Fibroblast of mammary gland (primary cell): ENCODE results near the gene TSPAN15.
A peak's percentile ranks its signal among the peaks of the same experiment; 100 is the strongest.
"Not testable (repeated sequence)": the region's sequence is repeated elsewhere in the genome, so short reads cannot be mapped to it uniquely, and the experiment has no call there.

Source experiments
- DNase-seq: peaks from one replicate; pipeline ENCODE4 v3.0.0-alpha.2; 2010; ENCODE audit warnings: low read depth
- H3K4me3 ChIP-seq: 2 replicates; pipeline ENCODE4 v1.5.1; 2011; ENCODE audit warnings: low read depth, mild to moderate bottlenecking, low read length, moderate library complexity; ENCODE audit not compliant: control insufficient read depth
- CTCF ChIP-seq: conservative IDR thresholded peaks from 2 replicates; pipeline ENCODE4 v1.5.1; 2011; ENCODE audit warnings: low read depth, low read length, inconsistent platforms; ENCODE audit not compliant: control insufficient read depth, insufficient read depth

TSPAN15 gene

DNA sequence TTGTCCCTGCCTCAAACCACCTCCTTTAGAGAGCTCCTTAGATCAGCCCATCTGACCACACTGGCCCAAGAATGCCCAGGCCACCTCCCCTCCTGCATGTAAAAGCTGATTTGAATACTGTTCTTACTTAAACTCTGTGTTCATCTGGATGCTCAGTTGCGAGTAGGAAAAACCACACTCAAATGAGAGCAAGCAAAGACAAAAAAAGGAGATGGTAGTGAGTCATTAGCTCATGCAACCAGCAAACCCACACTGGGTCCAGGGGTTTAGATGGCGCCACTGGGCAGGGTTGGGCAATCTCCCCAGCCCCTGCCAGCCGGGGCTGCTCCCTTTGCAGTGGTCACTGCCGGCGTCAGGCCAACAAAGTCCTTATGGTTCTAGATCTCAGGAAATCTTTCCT, 32.7 kb downstream of the TSPAN15 start:
- TF ChIP-seq CTCF, result no peak
- H3K4me3 ChIP-seq, result no peak overlapping the region
- peak; percentile 24 for DNase-seq

GRCh38 chr10:69484736-69485135, 33.5 kb downstream of the TSPAN15 start:
- no peak for DNase-seq
- H3K4me3 ChIP-seq, result no peak overlapping the region
- no peak for TF ChIP-seq CTCF

GRCh38 chr10:69486922-69487730, 35.9 kb downstream of the TSPAN15 start:
- no peak for TF ChIP-seq CTCF
- H3K4me3 ChIP-seq, result no peak overlapping the region
- no peak for DNase-seq

- H3K4me3 ChIP-seq, DNase-seq: not testable (repeated sequence)
These were observed 37.0 kb downstream of the TSPAN15 start for GRCh38 chr10:69488149-69488844.

- not testable (repeated sequence) for H3K4me3 ChIP-seq, DNase-seq
These were observed 37.6 kb downstream of the TSPAN15 start for GRCh38 chr10:69488856-69489255.

DNA sequence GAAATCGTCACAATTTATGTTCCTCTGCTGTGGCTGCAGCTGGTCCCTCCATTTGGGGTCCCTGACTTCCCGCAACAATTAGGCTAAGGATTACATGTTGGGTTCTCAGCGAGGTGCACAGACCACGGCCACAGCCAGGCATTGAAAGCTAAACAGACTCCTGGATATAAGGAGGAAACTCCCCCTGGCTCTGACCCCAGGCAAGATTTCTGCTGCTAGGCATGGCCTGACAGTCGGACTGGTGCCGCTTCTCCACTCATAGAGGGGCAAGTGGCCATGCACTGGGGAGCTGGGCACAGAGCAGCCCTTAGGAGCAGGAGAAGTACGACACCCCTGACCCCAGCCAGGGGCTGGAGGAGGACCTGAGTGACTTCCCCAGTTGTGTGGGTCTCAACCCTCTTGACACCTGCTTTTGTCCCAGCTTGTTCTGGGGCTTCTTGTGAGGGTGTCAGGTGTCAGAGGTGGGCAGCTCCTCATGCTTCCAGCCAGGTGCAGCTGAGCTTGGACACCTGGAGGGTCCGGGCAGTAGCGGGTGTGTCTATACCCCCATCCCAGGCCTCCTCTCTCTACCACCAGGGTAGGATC, 38.3 kb downstream of the TSPAN15 start:
- no peak for TF ChIP-seq CTCF
- H3K4me3 ChIP-seq, result no peak overlapping the region
- DNase-seq, result no peak

- no peak for DNase-seq
- no peak overlapping the region for H3K4me3 ChIP-seq
- TF ChIP-seq CTCF, result no peak
These were observed 39.6 kb downstream of the TSPAN15 start for GRCh38 chr10:69490876-69491275.
